Esophagus muscularis mucosa (tissue), 4 donors: ENCODE measurements around the gene SLC6A19.

Source experiments
- EP300 ChIP-seq: sonication (generic); formaldehyde crosslinking; IDR thresholded peaks from one replicate; pipeline ENCODE4 v1.6.1; 2017; ENCODE audit warnings: antibody characterized with exemption
- POLR2A ChIP-seq: fragments of 450-650 bp; IDR thresholded peaks from one replicate; pipeline ENCODE4 v1.6.1; 2017; ENCODE audit warnings: antibody characterized with exemption, moderate library complexity, mild to moderate bottlenecking, low read depth
- POLR2AphosphoS5 ChIP-seq, 2 donors: sonication (generic); formaldehyde crosslinking; IDR thresholded peaks; one replicate each; pipeline ENCODE4 v1.6.1; 2017; ENCODE audit warnings: antibody characterized with exemption in 2 of 2
- TF ChIP-seq, protein P1 (sequence below), 3 experiments: fragments of 200-600 bp in 2 of 3; fragments of 450-650 bp in 1 of 3; sonication (generic) in 2 of 3; IDR thresholded peaks; one replicate each; pipeline ENCODE4 v1.5.1; 2017 to 2019; ENCODE audit warnings: antibody characterized with exemption in 3 of 3, mild to moderate bottlenecking in 2 of 3, moderate library complexity in 1 of 3

DNA sequence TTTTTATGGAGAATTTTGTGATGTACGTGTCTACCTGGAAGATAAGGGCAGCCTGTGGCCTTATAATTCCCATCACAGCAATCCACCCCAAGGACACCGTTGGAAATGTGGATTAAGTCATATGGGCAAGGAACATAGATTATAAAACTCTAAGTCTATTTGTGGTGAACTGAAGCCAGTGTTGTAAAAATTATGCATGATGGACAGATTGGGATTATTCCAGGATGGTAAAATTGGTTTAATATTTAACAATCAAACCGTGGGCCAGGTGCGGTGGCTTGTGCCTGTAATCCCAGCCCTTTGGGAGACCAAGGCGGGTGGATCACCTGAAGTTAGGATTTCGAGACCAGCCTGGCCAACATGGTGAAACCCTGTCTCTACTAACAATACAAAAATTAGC, 12.9 kb upstream of the SLC6A19 start:
- TF ChIP-seq, protein P1, sequence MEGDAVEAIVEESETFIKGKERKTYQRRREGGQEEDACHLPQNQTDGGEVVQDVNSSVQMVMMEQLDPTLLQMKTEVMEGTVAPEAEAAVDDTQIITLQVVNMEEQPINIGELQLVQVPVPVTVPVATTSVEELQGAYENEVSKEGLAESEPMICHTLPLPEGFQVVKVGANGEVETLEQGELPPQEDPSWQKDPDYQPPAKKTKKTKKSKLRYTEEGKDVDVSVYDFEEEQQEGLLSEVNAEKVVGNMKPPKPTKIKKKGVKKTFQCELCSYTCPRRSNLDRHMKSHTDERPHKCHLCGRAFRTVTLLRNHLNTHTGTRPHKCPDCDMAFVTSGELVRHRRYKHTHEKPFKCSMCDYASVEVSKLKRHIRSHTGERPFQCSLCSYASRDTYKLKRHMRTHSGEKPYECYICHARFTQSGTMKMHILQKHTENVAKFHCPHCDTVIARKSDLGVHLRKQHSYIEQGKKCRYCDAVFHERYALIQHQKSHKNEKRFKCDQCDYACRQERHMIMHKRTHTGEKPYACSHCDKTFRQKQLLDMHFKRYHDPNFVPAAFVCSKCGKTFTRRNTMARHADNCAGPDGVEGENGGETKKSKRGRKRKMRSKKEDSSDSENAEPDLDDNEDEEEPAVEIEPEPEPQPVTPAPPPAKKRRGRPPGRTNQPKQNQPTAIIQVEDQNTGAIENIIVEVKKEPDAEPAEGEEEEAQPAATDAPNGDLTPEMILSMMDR (IDR thresholded peaks at IDR 0.05) = no peak
- TF ChIP-seq POLR2A (no peak), POLR2AphosphoS5 (IDR thresholded peaks at IDR 0.05) (no peak), EP300 (no peak)
